Thyroid gland (tissue), 4 donors: ENCODE results near the gene ADGRB3. TPM values are rescaled to one million over a fixed set of nuclear protein-coding genes. Genes with fewer than 3 reads are reported as not detected.

Source experiments
- DNase-seq, 2 donors: peaks; one replicate each; pipeline ENCODE4 v3.0.0-alpha.2; 2019
- H3K27ac ChIP-seq, 3 donors: fragments of 200-600 bp; sonication (generic); 1 replicate in 2 of 3; 2 replicates in 1 of 3; pipeline ENCODE4 v1.5.1; 2016 to 2019; ENCODE audit warnings: mild to moderate bottlenecking in 1 of 3, moderate library complexity in 1 of 3
- H3K27me3 ChIP-seq: fragments of 200-600 bp; sonication (generic); one replicate; pipeline ENCODE4 v1.5.1; 2019
- H3K36me3 ChIP-seq, 2 donors: fragments of 200-600 bp; sonication (generic); one replicate each; pipeline ENCODE4 v1.5.1; 2016 to 2019
- H3K4me1 ChIP-seq, 2 donors: fragments of 200-600 bp; sonication (generic); one replicate each; pipeline ENCODE4 v1.5.1; 2017 to 2019
- H3K4me3 ChIP-seq, 3 donors: fragments of 200-600 bp; sonication (generic); replicated peaks in 1 of 3; 1 replicate in 2 of 3; 2 replicates in 1 of 3; pipeline ENCODE4 v1.5.1; 2016; ENCODE audit warnings: mild to moderate bottlenecking in 1 of 3
- H3K9me3 ChIP-seq: fragments of 200-600 bp; sonication (generic); one replicate; pipeline ENCODE4 v1.5.1; 2017
- CTCF ChIP-seq, 6 experiments: fragments of 200-600 bp in 3 of 6; fragments of 450-650 bp in 3 of 6; sonication (generic) in 3 of 6; IDR thresholded peaks; one replicate each; pipeline ENCODE4 v1.5.1; 2016 to 2019; ENCODE audit warnings: antibody characterized with exemption in 6 of 6, mild to moderate bottlenecking in 2 of 6, inconsistent platforms in 1 of 6, moderate library complexity in 1 of 6
- POLR2A ChIP-seq, 2 donors: fragments of 450-650 bp; IDR thresholded peaks; one replicate each; pipeline ENCODE4 v1.6.1; 2017; ENCODE audit warnings: antibody characterized with exemption in 2 of 2, mild to moderate bottlenecking in 2 of 2, moderate library complexity in 1 of 2
- WGBS, 2 donors: methylation state at CpG; one replicate each; pipeline ENCODE4 v1.1.5; 2017; 5-methylcytosine and 5-hydroxymethylcytosine counted together
- intact Hi-C: fragments of 100-400 bp; cut with DNase I; formaldehyde crosslinking; loops from one replicate; pipeline ENCODE4 v1.15.1; 2023
- total RNA-seq, 4 donors: library from RNA; depleted of rRNA; stranded (reverse); fragments of >200 nt; gene quantifications; one replicate each; pipeline ENCODE4 v1.2.3, GENCODE V29; 2016

The ADGRB3 gene
- total RNA-seq, 4 donors from 2014 or later, result 0.45 to 3.0 (median 1.4) TPM

GRCh38 chr6:69155467-69155866, 520.4 kb downstream of the ADGRB3 start:
- H3K27me3 ChIP-seq, result no peaks in the 10 kb centered on the region
- no peak for TF ChIP-seq CTCF (IDR thresholded peaks at IDR 0.05)
- TF ChIP-seq POLR2A (IDR thresholded peaks at IDR 0.05), result no peak
- DNase-seq, result no peak
- H3K4me1 ChIP-seq, result no peaks in the 10 kb centered on the region
- no peaks in the 10 kb centered on the region for H3K36me3 ChIP-seq
- intact Hi-C loops, result no loop called here
- no peak overlapping the region for H3K27ac ChIP-seq
- H3K9me3 ChIP-seq, result no peaks in the 10 kb centered on the region
- H3K4me3 ChIP-seq, result no peak overlapping the region
- 87 to 90% methylated on average over 1 of the region's 1 CpG for WGBS, 2 donors

- no peaks in the 10 kb centered on the region for H3K9me3 ChIP-seq
- H3K36me3 ChIP-seq, result no peaks in the 10 kb centered on the region
- no peaks in the 10 kb centered on the region for H3K27me3 ChIP-seq
- no peak for TF ChIP-seq CTCF (IDR thresholded peaks at IDR 0.05)
- TF ChIP-seq POLR2A (IDR thresholded peaks at IDR 0.05), result no peak
- no peak overlapping the region for H3K4me3 ChIP-seq
- WGBS, 2 donors, result 22 to 33% methylated on average over 1 of the region's 1 CpG
- no peak for DNase-seq
- no peak overlapping the region for H3K27ac ChIP-seq
- H3K4me1 ChIP-seq, result no peaks in the 10 kb centered on the region
- intact Hi-C loops, result no loop called here
Measured at GRCh38 chr6:69162811-69163210, 527.7 kb downstream of the ADGRB3 start.

DNA sequence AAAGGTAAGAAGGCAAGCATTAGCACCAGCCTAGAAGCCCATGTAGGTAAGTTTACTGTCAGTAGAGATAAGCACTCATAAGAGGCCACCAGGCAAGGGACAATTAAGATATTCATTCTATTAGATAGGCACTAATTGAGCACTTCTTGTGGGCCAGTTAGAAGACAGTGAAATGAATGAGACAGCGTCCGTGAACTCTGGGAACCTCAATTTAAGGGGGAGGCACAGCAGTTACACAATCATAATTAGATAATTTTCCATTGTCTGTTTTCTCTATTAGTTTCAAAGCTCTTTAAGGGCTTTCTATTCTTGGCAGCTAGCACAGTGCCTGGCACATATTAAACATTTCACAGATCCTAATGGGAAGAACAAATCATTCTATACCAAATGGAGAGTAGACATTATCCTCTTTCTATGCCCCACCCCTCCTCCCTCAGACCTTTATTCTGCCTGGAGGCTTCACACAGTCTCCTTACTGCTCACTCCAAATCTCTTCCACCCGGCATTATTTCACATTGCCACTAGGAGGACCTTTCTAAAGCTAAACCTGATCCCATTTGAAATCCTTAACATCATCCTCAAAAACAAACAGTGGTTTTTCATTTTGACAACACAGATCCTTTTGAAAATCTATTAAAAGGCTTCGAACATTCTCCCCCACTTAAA, 529.6 kb downstream of the ADGRB3 start:
- no peaks in the 10 kb centered on the region for H3K4me1 ChIP-seq
- H3K36me3 ChIP-seq, result no peaks in the 10 kb centered on the region
- 65 to 71% methylated on average over 4 of the region's 4 CpGs for whole genome bisulfite sequencing, 2 donors
- H3K9me3 ChIP-seq, result no peaks in the 10 kb centered on the region
- no peak for TF ChIP-seq CTCF (IDR thresholded peaks at IDR 0.05)
- no peak for TF ChIP-seq POLR2A (IDR thresholded peaks at IDR 0.05)
- H3K27me3 ChIP-seq, result no peaks in the 10 kb centered on the region
- intact Hi-C loops, result no loop called here
- H3K4me3 ChIP-seq, result no peak overlapping the region
- H3K27ac ChIP-seq, result no peak overlapping the region
- DNase-seq, result no peak

- H3K9me3 ChIP-seq, result no peaks in the 10 kb centered on the region
- TF ChIP-seq CTCF (IDR thresholded peaks at IDR 0.05), result no peak
- no peak for TF ChIP-seq POLR2A (IDR thresholded peaks at IDR 0.05)
- H3K27ac ChIP-seq, result no peak overlapping the region
- H3K4me1 ChIP-seq, result no peaks in the 10 kb centered on the region
- no peaks in the 10 kb centered on the region for H3K27me3 ChIP-seq
- H3K4me3 ChIP-seq, result no peak overlapping the region
- no peaks in the 10 kb centered on the region for H3K36me3 ChIP-seq
- DNase-seq, result no peak
- intact Hi-C loops, result no loop called here
Measured at GRCh38 chr6:69179681-69180080, 544.6 kb downstream of the ADGRB3 start.

- Histone ChIP-seq H3K36me3 (no peaks in the 10 kb centered on the region), H3K4me3 (no peak overlapping the region), H3K27me3 (no peaks in the 10 kb centered on the region), H3K9me3 (no peaks in the 10 kb centered on the region), H3K4me1 (no peaks in the 10 kb centered on the region), H3K27ac (no peak overlapping the region)
- TF ChIP-seq POLR2A (IDR thresholded peaks at IDR 0.05) (no peak), CTCF (IDR thresholded peaks at IDR 0.05) (no peak)
- DNase-seq, result no peak
- 77 to 87% methylated on average over 7 of the region's 7 CpGs for WGBS, 2 donors
- intact Hi-C loops, result no loop called here
Measured at GRCh38 chr6:69180361-69181067, 545.4 kb downstream of the ADGRB3 start.
